Measurements from ENCODE around the gene BICD1. TPM values are rescaled to one million over a fixed set of nuclear protein-coding genes. Genes with fewer than 3 reads are reported as not detected.

BICD1 gene
- total and polyA plus RNA-seq, 2 donors from 2014 or later = 3.8 to 36.7 TPM

DNA sequence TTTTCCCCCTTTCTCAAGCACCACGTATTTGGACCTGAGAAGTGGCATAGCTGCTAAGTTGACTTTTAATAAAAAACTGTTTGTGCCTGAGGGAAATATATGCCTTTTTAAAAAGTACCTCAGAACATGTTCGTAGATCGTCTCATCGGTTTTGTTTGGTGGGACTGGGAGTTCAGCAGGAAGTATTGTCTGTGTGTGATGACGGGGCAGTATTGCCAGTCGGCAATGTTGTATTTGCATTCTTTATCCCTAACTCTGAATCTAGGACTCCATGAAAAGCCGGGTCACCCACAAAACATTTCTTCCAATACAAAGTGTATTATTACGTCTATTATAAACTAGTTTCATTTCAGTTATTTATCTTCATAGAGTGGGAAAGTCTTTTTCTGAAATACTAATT is 273.0 kb downstream of the BICD1 start:
- Histone ChIP-seq H3K27ac (ENCODE audit: low read depth in 2 of 2, low read length in 2 of 2) (no peak overlapping the region), H3K4me1 (ENCODE audit: control insufficient read depth in 2 of 3, insufficient read depth in 2 of 3, low read depth in 1 of 3, low read length in 3 of 3) (peaks cover 0 to 4% (median 4%) of the 10 kb centered on the region in 3 donors), H3K27me3 (ENCODE audit: control insufficient read depth, insufficient read depth, low read length) (no peaks in the 10 kb centered on the region), H3K9ac (ENCODE audit: low read length in 3 of 3) (no peak overlapping the region), H3K9me3 (ENCODE audit: control insufficient read depth in 2 of 3, insufficient read depth in 1 of 3, low read length in 3 of 3) (no peaks in the 10 kb centered on the region), H3K4me3 (ENCODE audit: low read length in 3 of 3) (no peak overlapping the region), H3K36me3 (ENCODE audit: control insufficient read depth in 2 of 3, insufficient read depth in 3 of 3, low read length in 3 of 3) (no peaks in the 10 kb centered on the region)
- TF ChIP-seq, protein P1, sequence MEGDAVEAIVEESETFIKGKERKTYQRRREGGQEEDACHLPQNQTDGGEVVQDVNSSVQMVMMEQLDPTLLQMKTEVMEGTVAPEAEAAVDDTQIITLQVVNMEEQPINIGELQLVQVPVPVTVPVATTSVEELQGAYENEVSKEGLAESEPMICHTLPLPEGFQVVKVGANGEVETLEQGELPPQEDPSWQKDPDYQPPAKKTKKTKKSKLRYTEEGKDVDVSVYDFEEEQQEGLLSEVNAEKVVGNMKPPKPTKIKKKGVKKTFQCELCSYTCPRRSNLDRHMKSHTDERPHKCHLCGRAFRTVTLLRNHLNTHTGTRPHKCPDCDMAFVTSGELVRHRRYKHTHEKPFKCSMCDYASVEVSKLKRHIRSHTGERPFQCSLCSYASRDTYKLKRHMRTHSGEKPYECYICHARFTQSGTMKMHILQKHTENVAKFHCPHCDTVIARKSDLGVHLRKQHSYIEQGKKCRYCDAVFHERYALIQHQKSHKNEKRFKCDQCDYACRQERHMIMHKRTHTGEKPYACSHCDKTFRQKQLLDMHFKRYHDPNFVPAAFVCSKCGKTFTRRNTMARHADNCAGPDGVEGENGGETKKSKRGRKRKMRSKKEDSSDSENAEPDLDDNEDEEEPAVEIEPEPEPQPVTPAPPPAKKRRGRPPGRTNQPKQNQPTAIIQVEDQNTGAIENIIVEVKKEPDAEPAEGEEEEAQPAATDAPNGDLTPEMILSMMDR (IDR thresholded peaks at IDR 0.05; ENCODE audit: borderline replicate concordance, extremely low read depth, insufficient read depth) = no peak
- FAIRE-seq (no peak), DNase-seq (no peak)
- intact Hi-C loops (cut with DNase I) = no loop called here

DNA sequence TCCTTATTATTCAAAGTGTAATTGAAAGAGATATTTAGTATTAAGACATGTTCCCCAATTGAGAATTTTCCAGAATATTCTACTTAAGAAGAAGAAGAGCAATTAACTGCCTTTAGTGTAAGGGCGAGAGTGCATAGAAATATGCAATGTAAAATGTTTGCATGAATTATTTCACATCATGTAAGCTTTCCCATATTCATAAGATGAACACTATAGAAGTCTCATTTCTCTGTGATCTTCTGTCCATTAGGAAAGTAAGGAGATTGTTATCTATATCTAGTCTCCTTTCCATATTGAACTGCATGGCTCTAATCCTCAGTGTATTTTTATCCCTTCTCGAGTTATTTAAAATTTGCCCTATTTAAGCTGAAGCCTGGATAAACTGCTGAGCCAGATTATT is 275.6 kb downstream of the BICD1 start:
- H3K4me3 ChIP-seq (ENCODE audit: low read length in 3 of 3) = no peak overlapping the region
- peaks cover 0 to 4% (median 4%) of the 10 kb centered on the region in 3 donors for H3K4me1 ChIP-seq (ENCODE audit: control insufficient read depth in 2 of 3, insufficient read depth in 2 of 3, low read depth in 1 of 3, low read length in 3 of 3)
- H3K27me3 ChIP-seq (ENCODE audit: control insufficient read depth, insufficient read depth, low read length) = no peaks in the 10 kb centered on the region
- TF ChIP-seq, protein P1 (IDR thresholded peaks at IDR 0.05; ENCODE audit: borderline replicate concordance, extremely low read depth, insufficient read depth) = no peak
- no peak overlapping the region for H3K9ac ChIP-seq (ENCODE audit: low read length in 3 of 3)
- no peak for DNase-seq
- FAIRE-seq = no peak
- no peaks in the 10 kb centered on the region for H3K36me3 ChIP-seq (ENCODE audit: control insufficient read depth in 2 of 3, insufficient read depth in 3 of 3, low read length in 3 of 3)
- H3K9me3 ChIP-seq (ENCODE audit: control insufficient read depth in 2 of 3, insufficient read depth in 1 of 3, low read length in 3 of 3) = no peaks in the 10 kb centered on the region
- H3K27ac ChIP-seq (ENCODE audit: low read depth in 2 of 2, low read length in 2 of 2) = no peak overlapping the region
- intact Hi-C loops (cut with DNase I) = no loop called here

DNA sequence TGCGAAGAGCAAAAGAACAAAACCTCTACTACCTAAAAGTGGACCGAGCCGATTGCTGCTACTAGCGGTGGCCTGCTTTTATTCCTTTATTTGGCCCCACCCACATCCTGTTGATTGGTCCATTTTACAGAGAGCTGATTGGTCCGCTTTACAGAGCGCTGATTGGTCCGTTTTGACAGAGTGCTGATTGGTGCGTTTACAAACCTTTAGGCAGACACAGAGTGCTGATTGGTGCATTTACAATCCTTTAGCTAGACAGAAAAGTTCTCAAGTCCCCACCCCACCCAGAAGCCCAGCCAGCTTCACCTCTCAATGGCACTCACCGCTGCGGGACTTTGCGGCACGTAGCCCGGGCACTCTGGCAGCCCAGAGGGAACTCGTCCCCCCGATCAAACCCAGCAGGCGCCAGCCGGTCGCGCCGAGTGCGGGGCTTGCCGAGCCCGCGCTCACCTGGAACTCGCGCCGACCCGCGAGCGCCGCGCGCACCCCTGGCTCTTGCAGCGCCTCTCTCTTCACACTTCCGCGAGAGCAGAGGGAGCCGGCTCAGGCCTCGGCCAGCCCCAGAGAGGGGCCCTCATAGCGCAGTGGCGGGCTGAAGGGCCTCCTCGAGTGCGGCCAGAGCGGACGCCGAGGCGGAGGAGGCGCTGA is 284.0 kb downstream of the BICD1 start:
- no peak for FAIRE-seq
- Histone ChIP-seq H3K9me3 (ENCODE audit: control insufficient read depth in 2 of 3, insufficient read depth in 1 of 3, low read length in 3 of 3) (no peaks in the 10 kb centered on the region), H3K4me3 (ENCODE audit: low read length in 3 of 3) (peak overlapping the region in 2 of 3 donors; percentile 19 to 58), H3K9ac (ENCODE audit: low read length in 3 of 3) (peak overlapping the region in 1 of 3 donors; percentile 72), H3K36me3 (ENCODE audit: control insufficient read depth in 2 of 3, insufficient read depth in 3 of 3, low read length in 3 of 3) (no peaks in the 10 kb centered on the region), H3K4me1 (ENCODE audit: control insufficient read depth in 2 of 3, insufficient read depth in 2 of 3, low read depth in 1 of 3, low read length in 3 of 3) (no peaks in the 10 kb centered on the region), H3K27ac (ENCODE audit: low read depth in 2 of 2, low read length in 2 of 2) (no peak overlapping the region), H3K27me3 (ENCODE audit: control insufficient read depth, insufficient read depth, low read length) (no peaks in the 10 kb centered on the region)
- DNase-seq = peak; percentile 45 to 77 (median 68)
- intact Hi-C loops (cut with DNase I) = no loop called here
- TF ChIP-seq, protein P1 (IDR thresholded peaks at IDR 0.05; ENCODE audit: borderline replicate concordance, extremely low read depth, insufficient read depth) = no peak
